Hepatocyte (in vitro differentiated cells): ENCODE measurements around the gene SSRP1.

Source experiments
- CTCF ChIP-seq: fragments of 200-600 bp; sonication (generic); IDR thresholded peaks from 2 replicates; pipeline ENCODE4 v1.5.1; 2016; ENCODE audit warnings: antibody characterized with exemption, mild to moderate bottlenecking; ENCODE audit not compliant: poor library complexity
- EZH2phosphoT487 ChIP-seq: fragments of 200-600 bp; sonication (generic); IDR thresholded peaks from one replicate; pipeline ENCODE4 v1.6.1; 2018; ENCODE audit warnings: antibody characterized with exemption, mild to moderate bottlenecking, low read depth, moderate library complexity; ENCODE audit not compliant: unreplicated experiment, severe bottlenecking

GRCh38 chr11:57360991-57361390, 25.3 kb upstream of the SSRP1 start:
- no peak for TF ChIP-seq CTCF
- no peak for TF ChIP-seq EZH2phosphoT487
